Effector memory CD8-positive, alpha-beta T cell (primary cell): ENCODE data around the gene ALS2.
"Not testable (repeated sequence)": the region's sequence is repeated elsewhere in the genome, so short reads cannot be mapped to it uniquely, and the experiment has no call there.

ENCODE experiments used
- ATAC-seq: fragments of 150-1000 bp; cut with Tn5 transposase; replicated peaks from 2 replicates; pipeline ENCODE4 v1.10.0; 2021; ENCODE audit warnings: mild to moderate bottlenecking, moderate library complexity
- DNase-seq, 3 experiments: peaks; one replicate each; pipeline ENCODE4 v3.0.0; 2021
- H3K27ac Mint-ChIP-seq, 2 donors: one replicate each; pipeline ENCODE4 v1.8.0; 2022; ENCODE audit warnings: mild to moderate bottlenecking in 2 of 2, mixed read lengths in 2 of 2, moderate library complexity in 2 of 2
- H3K27me3 Mint-ChIP-seq, 2 donors: one replicate each; pipeline ENCODE4 v1.8.0; 2022; ENCODE audit warnings: mixed read lengths in 2 of 2
- H3K36me3 Mint-ChIP-seq: one replicate; pipeline ENCODE4 v1.8.0; 2022; ENCODE audit warnings: mild to moderate bottlenecking, moderate library complexity, mixed read lengths; ENCODE audit not compliant: insufficient read depth
- H3K4me1 Mint-ChIP-seq, 2 donors: one replicate each; pipeline ENCODE4 v1.8.0; 2022; ENCODE audit warnings: low read depth in 2 of 2, mixed read lengths in 2 of 2
- H3K4me3 Mint-ChIP-seq, 2 donors: one replicate each; pipeline ENCODE4 v1.8.0; 2022; ENCODE audit warnings: mild to moderate bottlenecking in 2 of 2, mixed read lengths in 2 of 2, moderate library complexity in 2 of 2
- H3K9me3 Mint-ChIP-seq, 2 donors: one replicate each; pipeline ENCODE4 v1.8.0; 2022; ENCODE audit warnings: mixed read lengths in 2 of 2
- total RNA-seq, 9 experiments: gene quantifications; one replicate each; lab custom pipeline; 2026; lab: John Stamatoyannopoulos, UW

ALS2 gene
- total RNA-seq, result 32.3 to 65.0 (median 38.8) reads per million in 9 experiments

DNA sequence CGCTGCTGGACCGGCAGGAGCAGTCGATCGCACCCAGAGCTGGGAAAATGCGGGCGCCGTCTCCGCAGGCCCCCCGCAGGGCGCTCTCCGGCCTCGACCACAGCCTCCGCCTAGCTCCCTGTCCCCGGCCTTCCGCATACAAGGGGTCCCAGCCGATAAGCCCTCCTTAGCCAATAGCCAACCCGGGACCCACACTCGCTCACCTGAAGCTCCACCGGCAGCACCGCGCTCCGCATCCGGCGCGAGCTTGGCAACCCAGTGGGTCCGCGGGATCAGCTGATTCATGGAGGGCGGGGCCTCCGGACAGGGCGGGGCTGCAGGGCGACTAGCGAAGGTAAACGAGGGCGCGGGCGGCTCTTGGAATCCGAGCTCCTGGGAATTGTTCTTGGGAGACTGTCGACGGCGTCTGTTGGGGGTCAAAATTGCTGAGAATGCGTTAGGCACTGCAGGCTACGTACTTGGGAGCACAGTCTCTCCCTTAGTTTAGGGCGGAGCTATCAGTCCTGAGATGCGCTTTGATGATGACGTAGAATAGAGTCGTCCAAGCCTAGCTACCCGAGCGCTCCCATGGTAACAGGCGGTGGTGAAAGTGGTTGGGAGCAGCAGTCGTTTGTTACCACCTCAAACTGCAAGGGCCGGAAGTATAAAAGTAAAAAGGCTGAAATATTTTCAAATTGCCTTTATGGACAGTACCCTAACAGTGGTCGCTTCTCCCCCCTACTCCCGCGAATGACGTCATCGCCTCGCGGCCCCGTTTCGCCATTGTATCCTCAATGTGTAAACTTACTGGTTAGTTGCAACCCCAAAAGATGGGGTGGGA is at the start of gene ALS2:
Gene ALS2 (minus strand): TSS at position 260 of the 820 bp plus-strand sequence. CDS start 12,048 bp downstream, outside the sequence.
- Mint-ChIP-seq H3K27ac (peak within 1 kb of the TSS; percentile 95 to 97), H3K4me1 (peaks cover 15 to 17% of the 10 kb centered on the region in 2 donors), H3K4me3 (peak within 1 kb of the TSS; percentile 93 to 94), H3K36me3 (peaks cover 19% of the 10 kb centered on the region), H3K9me3 (no peaks in the 10 kb centered on the region), H3K27me3 (peaks cover 0 to 9% of the 10 kb centered on the region in 2 donors)
- DNase-seq, result peak; percentile 93 to 96 (median 96)
- ATAC-seq, result peak; percentile 89

DNA sequence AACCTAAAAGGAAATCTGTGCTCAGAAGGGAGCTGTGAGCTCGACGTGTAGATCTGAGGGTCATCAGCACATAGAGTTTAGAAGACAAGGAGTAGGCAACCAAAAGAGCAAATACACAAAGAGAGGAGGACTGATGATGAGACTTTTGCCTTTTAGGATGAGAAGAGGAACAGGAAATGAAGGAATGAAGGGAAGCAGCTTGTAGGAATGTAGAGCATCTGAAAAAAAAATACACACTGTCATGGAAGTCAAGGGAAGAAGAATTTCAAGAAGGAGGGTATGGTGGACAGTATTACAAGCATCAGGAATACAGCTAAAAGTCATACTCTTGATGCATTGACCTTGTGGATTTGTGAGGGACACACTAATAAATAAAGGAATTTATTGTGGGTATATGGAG is 47.5 kb upstream of the ALS2 start:
- no peaks in the 10 kb centered on the region for H3K36me3 Mint-ChIP-seq
- H3K4me1 Mint-ChIP-seq, result no peaks in the 10 kb centered on the region
- no peak overlapping the region for H3K4me3 Mint-ChIP-seq
- peaks cover 0 to 24% of the 10 kb centered on the region in 2 donors for H3K27me3 Mint-ChIP-seq
- no peak overlapping the region for H3K27ac Mint-ChIP-seq
- no peaks in the 10 kb centered on the region for H3K9me3 Mint-ChIP-seq
- DNase-seq, result no peak
- no peak for ATAC-seq

GRCh38 chr2:201827621-201828020 is 46.9 kb upstream of the ALS2 start:
- no peaks in the 10 kb centered on the region for H3K9me3 Mint-ChIP-seq
- no peak for DNase-seq
- no peaks in the 10 kb centered on the region for H3K36me3 Mint-ChIP-seq
- ATAC-seq, result no peak
- no peak overlapping the region for H3K27ac Mint-ChIP-seq
- no peak overlapping the region for H3K4me3 Mint-ChIP-seq
- peaks cover 0 to 24% of the 10 kb centered on the region in 2 donors for H3K27me3 Mint-ChIP-seq
- H3K4me1 Mint-ChIP-seq, result no peaks in the 10 kb centered on the region

DNA sequence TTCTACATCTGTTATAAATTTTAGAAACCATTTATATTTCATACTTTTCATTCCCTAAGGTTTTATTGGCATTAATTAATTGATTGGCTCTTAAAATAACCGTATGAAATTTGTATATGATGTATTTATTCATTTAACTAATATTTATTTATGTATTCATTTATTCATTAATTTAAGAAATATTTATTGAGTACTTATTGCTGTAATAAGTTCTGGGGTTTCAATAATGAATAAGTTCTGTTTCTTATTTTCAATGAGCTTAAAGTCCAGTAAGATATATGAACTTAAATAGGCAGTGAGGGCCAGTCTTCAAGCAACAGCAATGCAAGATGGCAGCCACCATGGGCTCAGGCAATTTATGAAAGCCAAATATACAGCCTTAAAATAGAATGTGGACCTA is 43.5 kb upstream of the ALS2 start:
- ATAC-seq (no peak), DNase-seq (no peak)
- Mint-ChIP-seq H3K36me3 (no peaks in the 10 kb centered on the region), H3K27ac (no peak overlapping the region), H3K4me1 (no peaks in the 10 kb centered on the region), H3K27me3 (peaks cover 18 to 26% of the 10 kb centered on the region in 2 donors), H3K9me3 (no peaks in the 10 kb centered on the region), H3K4me3 (no peak overlapping the region)

- no peaks in the 10 kb centered on the region for H3K36me3 Mint-ChIP-seq
- H3K9me3 Mint-ChIP-seq, result no peaks in the 10 kb centered on the region
- no peak overlapping the region for H3K27ac Mint-ChIP-seq
- no peak overlapping the region for H3K4me3 Mint-ChIP-seq
- no peak for ATAC-seq
- no peak for DNase-seq
- no peaks in the 10 kb centered on the region for H3K4me1 Mint-ChIP-seq
- peaks cover 30 to 44% of the 10 kb centered on the region in 2 donors for H3K27me3 Mint-ChIP-seq
These were observed 40.3 kb upstream of the ALS2 start for GRCh38 chr2:201821080-201821479.

GRCh38 chr2:201820383-201821007 is 39.8 kb upstream of the ALS2 start:
- peaks cover 26 to 45% of the 10 kb centered on the region in 2 donors for H3K27me3 Mint-ChIP-seq
- DNase-seq (no peak), ATAC-seq (no peak)
- no peaks in the 10 kb centered on the region for H3K36me3 Mint-ChIP-seq
- no peak overlapping the region for H3K4me3 Mint-ChIP-seq
- no peaks in the 10 kb centered on the region for H3K4me1 Mint-ChIP-seq
- H3K9me3 Mint-ChIP-seq, result no peaks in the 10 kb centered on the region
- no peak overlapping the region for H3K27ac Mint-ChIP-seq

- DNase-seq (no peak), ATAC-seq (no peak)
- no peak overlapping the region for H3K27ac Mint-ChIP-seq
- peaks cover 38 to 54% of the 10 kb centered on the region in 2 donors for H3K27me3 Mint-ChIP-seq
- H3K9me3 Mint-ChIP-seq, result no peaks in the 10 kb centered on the region
- H3K4me1 Mint-ChIP-seq, result no peaks in the 10 kb centered on the region
- H3K36me3 Mint-ChIP-seq, result no peaks in the 10 kb centered on the region
- H3K4me3 Mint-ChIP-seq, result no peak overlapping the region
These were observed 36.2 kb upstream of the ALS2 start for GRCh38 chr2:201816657-201817575.

DNA sequence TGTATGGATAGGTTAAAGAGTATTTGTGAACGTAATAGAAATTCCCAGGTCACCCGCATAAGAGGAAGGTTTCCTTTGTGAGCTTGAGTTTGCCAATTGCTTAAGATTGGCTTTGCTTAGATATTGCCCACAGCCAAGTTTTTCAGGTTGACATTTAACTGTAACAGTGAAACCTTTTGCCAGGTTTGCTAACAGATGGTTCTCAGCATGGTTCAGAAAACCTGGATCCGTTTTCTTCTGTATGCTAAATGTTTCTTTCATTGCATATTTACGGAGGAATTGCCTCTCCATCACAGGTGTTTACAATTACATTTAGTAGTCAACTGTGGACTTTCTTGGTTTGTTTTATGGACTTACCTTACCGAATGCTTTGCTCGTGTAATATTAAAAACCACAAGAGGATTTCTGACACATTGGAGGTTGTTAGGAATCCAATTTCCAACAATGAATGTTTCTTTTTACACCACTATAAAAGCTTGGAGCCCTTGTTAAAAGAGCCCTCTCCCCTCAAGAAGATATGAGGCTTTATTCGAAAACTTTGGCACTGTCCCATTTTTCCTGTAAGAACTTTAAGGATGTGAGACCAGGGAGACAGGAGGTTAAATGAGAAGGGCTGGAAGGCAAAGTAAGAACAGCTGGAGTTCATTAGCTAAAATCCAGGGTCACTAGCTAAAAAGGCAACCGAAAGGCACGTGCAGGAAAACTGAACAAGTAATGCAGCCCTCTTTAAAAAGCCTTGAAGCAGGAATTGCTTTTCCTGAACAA is 33.4 kb upstream of the ALS2 start:
- Mint-ChIP-seq H3K9me3 (no peaks in the 10 kb centered on the region), H3K27ac (no peak overlapping the region), H3K4me3 (no peak overlapping the region), H3K4me1 (no peaks in the 10 kb centered on the region), H3K36me3 (no peaks in the 10 kb centered on the region), H3K27me3 (peaks cover 38 to 47% of the 10 kb centered on the region in 2 donors)
- DNase-seq (no peak), ATAC-seq (no peak)

GRCh38 chr2:201810604-201811003 is 29.9 kb upstream of the ALS2 start:
- not testable (repeated sequence) for H3K27ac Mint-ChIP-seq, ATAC-seq, H3K9me3 Mint-ChIP-seq

DNA sequence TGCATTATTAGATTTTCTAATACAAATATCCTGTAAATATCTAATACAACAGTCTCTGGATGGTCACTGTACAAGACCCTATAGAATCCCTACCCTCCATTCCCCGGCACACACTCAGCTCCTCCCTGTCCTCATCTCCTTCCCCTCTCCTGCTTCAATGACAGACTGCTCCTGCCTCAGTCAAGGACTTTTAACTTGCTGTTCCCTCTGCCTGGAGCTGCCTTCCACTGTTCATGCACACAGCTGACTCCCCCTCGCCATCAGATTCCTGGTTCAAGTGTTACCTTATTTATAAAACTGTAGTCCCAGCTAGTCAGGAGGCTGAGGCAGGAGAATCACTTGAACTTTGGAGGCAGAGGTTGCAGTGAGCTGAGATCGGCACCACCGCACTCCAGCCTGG is 28.9 kb upstream of the ALS2 start:
- DNase-seq (no peak), ATAC-seq (no peak)
- H3K9me3 Mint-ChIP-seq, result no peaks in the 10 kb centered on the region
- no peak overlapping the region for H3K4me3 Mint-ChIP-seq
- no peaks in the 10 kb centered on the region for H3K4me1 Mint-ChIP-seq
- peaks cover 34 to 52% of the 10 kb centered on the region in 2 donors for H3K27me3 Mint-ChIP-seq
- no peaks in the 10 kb centered on the region for H3K36me3 Mint-ChIP-seq
- no peak overlapping the region for H3K27ac Mint-ChIP-seq

More at GRCh38 chr2:201810604-201811003, 29.9 kb upstream of the ALS2 start:
- not testable (repeated sequence) for H3K36me3 Mint-ChIP-seq, H3K4me1 Mint-ChIP-seq, DNase-seq, H3K4me3 Mint-ChIP-seq
- H3K27me3 Mint-ChIP-seq, result peaks cover 35 to 52% of the 10 kb centered on the region in 2 donors

- no peak overlapping the region for H3K4me3 Mint-ChIP-seq
- H3K4me1 Mint-ChIP-seq, result no peaks in the 10 kb centered on the region
- H3K36me3 Mint-ChIP-seq, result no peaks in the 10 kb centered on the region
- no peak for ATAC-seq
- no peaks in the 10 kb centered on the region for H3K9me3 Mint-ChIP-seq
- H3K27ac Mint-ChIP-seq, result no peak overlapping the region
- DNase-seq, result no peak
- H3K27me3 Mint-ChIP-seq, result peaks cover 22 to 45% of the 10 kb centered on the region in 2 donors
These were observed 27.3 kb upstream of the ALS2 start for GRCh38 chr2:201808027-201808426.

DNA sequence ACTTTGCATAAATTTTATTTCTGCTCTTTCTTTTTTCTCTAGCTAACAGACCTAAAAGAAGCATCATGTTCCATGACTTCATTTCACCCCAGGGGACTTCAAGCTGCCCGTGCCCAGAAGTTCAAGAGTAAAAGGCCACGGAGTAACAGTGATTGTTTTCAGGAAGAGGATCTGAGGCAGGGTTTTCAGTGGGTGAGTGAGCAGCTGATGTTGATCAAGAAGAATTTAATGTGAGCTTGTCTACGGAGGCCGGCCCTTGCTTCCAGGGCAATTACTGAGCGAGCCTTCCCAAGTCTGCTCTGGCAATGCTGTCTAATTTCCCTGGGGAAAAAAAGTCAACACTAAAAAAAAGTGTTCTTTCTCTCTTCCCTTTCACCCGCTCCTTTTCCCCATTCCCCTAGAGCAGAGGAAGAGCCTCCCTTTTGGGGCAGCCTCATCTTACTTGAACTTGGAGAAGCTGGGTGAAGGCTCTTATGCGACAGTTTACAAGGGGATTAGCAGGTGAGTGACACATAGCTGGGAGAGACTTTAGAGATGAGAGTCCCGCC is 26.8 kb upstream of the ALS2 start:
- DNase-seq, result no peak
- Mint-ChIP-seq H3K36me3 (no peaks in the 10 kb centered on the region), H3K4me3 (no peak overlapping the region), H3K27me3 (peaks cover 23 to 44% of the 10 kb centered on the region in 2 donors), H3K9me3 (no peaks in the 10 kb centered on the region), H3K4me1 (no peaks in the 10 kb centered on the region), H3K27ac (no peak overlapping the region)
- no peak for ATAC-seq
